Neural progenitor cell (in vitro differentiated cells): Measurements from ENCODE around the gene TFG.

Experiments
- EZH2 ChIP-seq: fragments of 200-600 bp; sonication (generic); IDR thresholded peaks from 2 replicates; pipeline ENCODE4 v1.6.1; 2017; ENCODE audit warnings: antibody characterized with exemption, mild to moderate bottlenecking, moderate library complexity
- TF ChIP-seq, protein P1 (sequence below): fragments of 200-600 bp; sonication (generic); IDR thresholded peaks from 2 replicates; pipeline ENCODE4 v1.5.1; 2017; ENCODE audit warnings: antibody characterized with exemption, mild to moderate bottlenecking

DNA sequence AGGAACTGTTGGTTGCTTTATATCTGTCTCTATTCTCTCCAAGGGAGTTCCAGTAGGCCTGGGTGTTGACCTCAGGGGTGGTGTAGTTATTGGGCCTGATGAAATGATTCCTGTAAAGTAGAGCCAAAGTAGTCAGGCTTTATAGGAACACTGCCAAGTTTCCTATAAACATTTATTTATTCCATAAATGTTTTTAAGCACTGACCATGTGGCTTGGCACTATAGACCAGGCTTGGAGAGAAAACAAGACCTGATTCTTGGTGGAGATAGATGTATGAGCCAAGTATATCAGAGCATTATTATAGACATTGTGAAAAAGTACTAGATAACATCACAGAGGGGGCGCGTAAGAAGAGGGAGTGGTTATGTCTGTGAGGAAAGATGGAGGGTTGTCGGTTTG is 65.9 kb downstream of the TFG start:
- no peak for TF ChIP-seq EZH2
- TF ChIP-seq, protein P1, sequence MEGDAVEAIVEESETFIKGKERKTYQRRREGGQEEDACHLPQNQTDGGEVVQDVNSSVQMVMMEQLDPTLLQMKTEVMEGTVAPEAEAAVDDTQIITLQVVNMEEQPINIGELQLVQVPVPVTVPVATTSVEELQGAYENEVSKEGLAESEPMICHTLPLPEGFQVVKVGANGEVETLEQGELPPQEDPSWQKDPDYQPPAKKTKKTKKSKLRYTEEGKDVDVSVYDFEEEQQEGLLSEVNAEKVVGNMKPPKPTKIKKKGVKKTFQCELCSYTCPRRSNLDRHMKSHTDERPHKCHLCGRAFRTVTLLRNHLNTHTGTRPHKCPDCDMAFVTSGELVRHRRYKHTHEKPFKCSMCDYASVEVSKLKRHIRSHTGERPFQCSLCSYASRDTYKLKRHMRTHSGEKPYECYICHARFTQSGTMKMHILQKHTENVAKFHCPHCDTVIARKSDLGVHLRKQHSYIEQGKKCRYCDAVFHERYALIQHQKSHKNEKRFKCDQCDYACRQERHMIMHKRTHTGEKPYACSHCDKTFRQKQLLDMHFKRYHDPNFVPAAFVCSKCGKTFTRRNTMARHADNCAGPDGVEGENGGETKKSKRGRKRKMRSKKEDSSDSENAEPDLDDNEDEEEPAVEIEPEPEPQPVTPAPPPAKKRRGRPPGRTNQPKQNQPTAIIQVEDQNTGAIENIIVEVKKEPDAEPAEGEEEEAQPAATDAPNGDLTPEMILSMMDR: no peak
